Activated T-helper 17 cell treated with anti-CD3 and anti-CD28 coated beads, Interleukin-2, amount 50 U/mL, for 72 hours (primary cell): Measurements from ENCODE around the gene SNX24. TPM values are rescaled to one million over a fixed set of nuclear protein-coding genes. Genes with fewer than 3 reads are reported as not detected.

Source experiments
- ATAC-seq: fragments of 150-1000 bp; cut with Tn5 transposase; replicated peaks from 2 replicates; pipeline ENCODE4 v1.10.0; 2021; ENCODE audit warnings: mild to moderate bottlenecking, moderate library complexity
- H3K27ac Mint-ChIP-seq: one replicate; pipeline ENCODE4 v1.8.0; 2022; ENCODE audit warnings: mixed read lengths
- H3K27me3 Mint-ChIP-seq: one replicate; pipeline ENCODE4 v1.8.0; 2022; ENCODE audit warnings: mixed read lengths
- H3K36me3 Mint-ChIP-seq: one replicate; pipeline ENCODE4 v1.8.0; 2022; ENCODE audit warnings: low read depth, mild to moderate bottlenecking, mixed read lengths
- H3K4me1 Mint-ChIP-seq: one replicate; pipeline ENCODE4 v1.8.0; 2022; ENCODE audit warnings: mixed read lengths
- H3K4me3 Mint-ChIP-seq: one replicate; pipeline ENCODE4 v1.8.0; 2022; ENCODE audit warnings: mild to moderate bottlenecking, mixed read lengths
- H3K9me3 Mint-ChIP-seq: one replicate; pipeline ENCODE4 v1.8.0; 2022; ENCODE audit warnings: mixed read lengths
- total RNA-seq, 2 donors: library from RNA; stranded (reverse); gene quantifications; one replicate each; pipeline ENCODE4 v1.2.3, GENCODE V29; 2022

SNX24 gene
- total RNA-seq, 2 donors from 2014 or later = 9.5 to 11.3 TPM

- no peaks in the 10 kb centered on the region for H3K36me3 Mint-ChIP-seq
- H3K4me1 Mint-ChIP-seq = no peaks in the 10 kb centered on the region
- no peaks in the 10 kb centered on the region for H3K27me3 Mint-ChIP-seq
- no peak for ATAC-seq
- H3K9me3 Mint-ChIP-seq = no peaks in the 10 kb centered on the region
- no peak overlapping the region for H3K4me3 Mint-ChIP-seq
- H3K27ac Mint-ChIP-seq = no peak overlapping the region
These were observed 132.7 kb downstream of the SNX24 start for GRCh38 chr5:122978068-122978467.

GRCh38 chr5:122978644-122979297 lies 133.4 kb downstream of the SNX24 start:
- H3K27me3 Mint-ChIP-seq = no peaks in the 10 kb centered on the region
- H3K27ac Mint-ChIP-seq = no peak overlapping the region
- H3K9me3 Mint-ChIP-seq = no peaks in the 10 kb centered on the region
- no peaks in the 10 kb centered on the region for H3K36me3 Mint-ChIP-seq
- ATAC-seq = no peak
- H3K4me3 Mint-ChIP-seq = no peak overlapping the region
- no peaks in the 10 kb centered on the region for H3K4me1 Mint-ChIP-seq

DNA sequence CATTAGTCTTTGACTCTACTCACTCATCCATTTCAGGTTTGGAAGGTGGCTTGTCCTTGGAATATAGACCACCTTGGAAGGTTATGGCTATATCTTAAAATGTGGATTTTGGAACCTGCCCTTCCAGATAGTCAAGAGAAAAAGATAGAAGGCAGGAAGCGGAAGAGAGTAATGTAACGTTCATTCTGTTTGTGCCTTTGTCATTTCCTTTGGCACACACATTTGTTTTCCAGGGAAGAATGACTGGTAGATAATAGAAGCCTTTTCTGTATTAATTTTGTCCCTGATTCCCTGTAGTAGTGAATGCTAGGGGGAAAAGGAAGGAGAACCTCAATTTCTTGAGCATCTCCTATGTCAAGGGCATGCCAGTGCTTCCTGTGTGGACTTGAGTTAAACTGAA lies 136.4 kb downstream of the SNX24 start:
- Mint-ChIP-seq H3K36me3 (no peaks in the 10 kb centered on the region), H3K27ac (no peak overlapping the region), H3K9me3 (no peaks in the 10 kb centered on the region), H3K27me3 (no peaks in the 10 kb centered on the region), H3K4me3 (no peak overlapping the region), H3K4me1 (peaks cover 4% of the 10 kb centered on the region)
- no peak for ATAC-seq

DNA sequence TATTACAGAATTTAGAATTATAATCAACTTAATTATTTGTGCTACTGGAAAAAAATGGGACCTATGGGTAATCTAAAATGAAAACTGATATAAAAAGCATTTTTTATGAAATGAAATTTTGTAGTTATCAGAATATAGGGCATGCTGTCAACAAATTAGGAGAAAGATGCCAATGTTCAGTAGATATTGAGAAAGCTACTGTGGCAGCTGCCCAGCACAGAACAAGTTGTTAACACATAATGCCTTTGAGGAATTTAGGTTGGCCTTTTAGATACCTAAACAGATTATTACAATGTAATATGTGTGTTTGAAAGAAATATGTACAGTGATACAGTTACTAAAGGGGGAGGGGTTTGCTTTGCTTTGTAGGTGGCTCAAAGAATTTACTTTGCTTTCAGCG lies 137.0 kb downstream of the SNX24 start:
- Mint-ChIP-seq H3K9me3 (no peaks in the 10 kb centered on the region), H3K27ac (no peak overlapping the region), H3K4me3 (no peak overlapping the region), H3K4me1 (peaks cover 4% of the 10 kb centered on the region), H3K36me3 (no peaks in the 10 kb centered on the region), H3K27me3 (no peaks in the 10 kb centered on the region)
- no peak for ATAC-seq

- ATAC-seq = no peak
- Mint-ChIP-seq H3K27me3 (no peaks in the 10 kb centered on the region), H3K4me1 (peaks cover 4% of the 10 kb centered on the region), H3K36me3 (no peaks in the 10 kb centered on the region), H3K27ac (no peak overlapping the region), H3K9me3 (no peaks in the 10 kb centered on the region), H3K4me3 (no peak overlapping the region)
These were observed 139.0 kb downstream of the SNX24 start for GRCh38 chr5:122984425-122984824.

- no peak for ATAC-seq
- no peaks in the 10 kb centered on the region for H3K36me3 Mint-ChIP-seq
- H3K9me3 Mint-ChIP-seq = no peaks in the 10 kb centered on the region
- peaks cover 4% of the 10 kb centered on the region for H3K4me1 Mint-ChIP-seq
- H3K27ac Mint-ChIP-seq = no peak overlapping the region
- no peak overlapping the region for H3K4me3 Mint-ChIP-seq
- no peaks in the 10 kb centered on the region for H3K27me3 Mint-ChIP-seq
These were observed 139.7 kb downstream of the SNX24 start for GRCh38 chr5:122985006-122985700.

GRCh38 chr5:122985954-122986721 lies 140.7 kb downstream of the SNX24 start:
- H3K36me3 Mint-ChIP-seq = no peaks in the 10 kb centered on the region
- ATAC-seq = peak; percentile 58
- peaks cover 4% of the 10 kb centered on the region for H3K4me1 Mint-ChIP-seq
- no peak overlapping the region for H3K27ac Mint-ChIP-seq
- no peaks in the 10 kb centered on the region for H3K27me3 Mint-ChIP-seq
- no peaks in the 10 kb centered on the region for H3K9me3 Mint-ChIP-seq
- no peak overlapping the region for H3K4me3 Mint-ChIP-seq

DNA sequence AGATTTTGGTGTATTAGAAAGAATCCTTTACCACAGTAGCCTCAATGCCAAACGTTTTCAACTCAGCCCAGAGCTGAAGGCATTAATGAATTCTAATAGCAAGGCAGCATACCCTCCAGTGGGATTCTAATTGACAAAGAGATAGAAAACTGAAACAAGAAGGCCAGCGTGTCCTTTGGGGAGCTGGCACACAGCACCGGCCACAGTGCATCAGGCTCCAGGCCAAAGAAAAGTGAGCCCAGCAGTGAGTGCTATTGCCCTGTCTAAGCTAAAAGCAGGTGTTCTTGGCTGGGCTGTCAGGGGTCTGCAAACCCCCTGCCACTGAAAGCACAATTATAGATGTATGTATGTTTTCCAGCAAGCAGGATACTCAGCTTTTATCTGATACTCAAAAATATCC lies 150.7 kb downstream of the SNX24 start:
- Mint-ChIP-seq H3K27me3 (no peaks in the 10 kb centered on the region), H3K4me3 (no peak overlapping the region), H3K36me3 (no peaks in the 10 kb centered on the region), H3K27ac (no peak overlapping the region), H3K9me3 (no peaks in the 10 kb centered on the region), H3K4me1 (no peaks in the 10 kb centered on the region)
- no peak for ATAC-seq

- no peaks in the 10 kb centered on the region for H3K27me3 Mint-ChIP-seq
- ATAC-seq = no peak
- no peaks in the 10 kb centered on the region for H3K4me1 Mint-ChIP-seq
These were observed 151.9 kb downstream of the SNX24 start for GRCh38 chr5:122997294-122997693.

DNA sequence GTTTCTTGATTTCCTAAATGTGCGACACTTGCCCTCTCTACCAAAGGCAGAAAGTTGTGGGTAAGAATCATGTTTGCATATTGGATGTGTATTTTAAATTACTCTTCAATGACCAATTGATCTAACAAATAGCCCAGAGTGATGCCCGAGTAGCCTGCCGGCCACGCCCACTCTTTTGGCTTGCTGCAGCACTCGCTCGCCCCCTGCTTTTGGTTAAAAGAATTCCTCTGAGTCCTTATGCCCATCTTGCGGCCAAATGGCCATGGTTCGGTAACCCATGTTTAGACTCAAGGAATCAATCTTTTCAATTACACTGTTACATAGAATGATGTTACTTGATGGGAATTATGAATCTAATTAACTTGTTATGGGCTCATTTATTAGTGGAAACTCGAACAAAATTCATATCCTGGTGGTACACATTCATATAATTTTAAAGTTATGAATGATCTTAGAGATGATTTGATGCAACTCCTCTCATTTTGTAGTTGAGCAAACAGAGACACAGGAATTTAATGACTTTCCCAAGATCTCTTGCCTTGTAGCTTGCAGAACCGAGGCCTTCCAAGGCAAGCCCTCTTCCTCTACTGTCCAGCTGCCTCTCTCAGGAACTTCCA lies 154.6 kb downstream of the SNX24 start:
- Mint-ChIP-seq H3K9me3 (no peaks in the 10 kb centered on the region), H3K36me3 (no peaks in the 10 kb centered on the region)
- peak; percentile 38 for ATAC-seq

More at GRCh38 chr5:122997294-122997693, 151.9 kb downstream of the SNX24 start:
- Mint-ChIP-seq H3K9me3 (no peaks in the 10 kb centered on the region), H3K4me3 (no peak overlapping the region), H3K27ac (no peak overlapping the region), H3K36me3 (no peaks in the 10 kb centered on the region)

DNA sequence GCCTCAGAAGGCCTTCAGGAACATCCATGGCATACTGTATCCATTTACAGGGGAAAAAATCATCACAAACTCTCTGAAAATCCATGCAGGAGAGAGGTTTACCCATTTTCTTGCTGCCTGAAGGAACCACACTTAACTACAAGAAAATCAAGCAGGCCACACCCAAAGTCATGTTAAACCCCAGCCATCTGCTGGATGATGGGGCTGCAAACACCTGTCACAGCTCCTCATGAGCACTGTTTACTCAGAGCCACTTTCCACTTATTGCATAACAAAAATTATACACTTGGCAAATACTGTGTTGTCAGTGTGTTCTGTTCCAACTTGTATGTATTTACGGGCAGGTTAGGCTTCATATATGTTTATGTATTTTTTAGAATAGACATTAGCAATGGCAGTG lies 155.3 kb downstream of the SNX24 start:
- Mint-ChIP-seq H3K27ac (no peak overlapping the region), H3K27me3 (no peaks in the 10 kb centered on the region), H3K4me1 (no peaks in the 10 kb centered on the region), H3K9me3 (no peaks in the 10 kb centered on the region), H3K36me3 (no peaks in the 10 kb centered on the region), H3K4me3 (no peak overlapping the region)
- no peak for ATAC-seq

More for the DNA sequence above, 154.6 kb downstream of the SNX24 start:
- no peak overlapping the region for H3K4me3 Mint-ChIP-seq
- H3K4me1 Mint-ChIP-seq = no peaks in the 10 kb centered on the region
- no peaks in the 10 kb centered on the region for H3K27me3 Mint-ChIP-seq
- H3K27ac Mint-ChIP-seq = no peak overlapping the region

DNA sequence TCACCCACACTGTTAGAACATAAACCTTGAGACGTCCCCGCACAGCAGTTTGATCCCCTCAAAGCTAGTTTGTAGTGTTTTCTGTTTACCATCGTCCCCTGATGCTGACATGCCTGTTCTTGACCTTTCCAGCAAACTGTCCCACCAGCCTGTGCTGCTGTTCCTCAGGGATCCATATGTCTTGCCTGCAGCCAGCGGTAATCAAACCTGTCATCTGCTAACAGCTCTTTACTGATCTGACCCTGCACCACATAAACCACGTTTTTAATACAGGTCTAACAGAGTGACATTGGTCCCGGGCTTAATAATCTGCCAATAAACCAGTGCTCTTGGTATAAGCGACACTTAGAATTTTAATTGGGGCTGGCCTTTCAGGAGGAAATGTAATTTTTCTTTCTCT lies 156.4 kb downstream of the SNX24 start:
- H3K27ac Mint-ChIP-seq = no peak overlapping the region
- no peaks in the 10 kb centered on the region for H3K9me3 Mint-ChIP-seq
- H3K27me3 Mint-ChIP-seq = no peaks in the 10 kb centered on the region
- H3K4me1 Mint-ChIP-seq = no peaks in the 10 kb centered on the region
- ATAC-seq = no peak
- H3K36me3 Mint-ChIP-seq = no peaks in the 10 kb centered on the region
- no peak overlapping the region for H3K4me3 Mint-ChIP-seq

GRCh38 chr5:123007182-123007581 lies 161.8 kb downstream of the SNX24 start:
- no peaks in the 10 kb centered on the region for H3K4me1 Mint-ChIP-seq
- H3K27me3 Mint-ChIP-seq = no peaks in the 10 kb centered on the region
- H3K27ac Mint-ChIP-seq = no peak overlapping the region
- no peak overlapping the region for H3K4me3 Mint-ChIP-seq
- H3K36me3 Mint-ChIP-seq = no peaks in the 10 kb centered on the region
- no peak for ATAC-seq
- H3K9me3 Mint-ChIP-seq = no peaks in the 10 kb centered on the region

DNA sequence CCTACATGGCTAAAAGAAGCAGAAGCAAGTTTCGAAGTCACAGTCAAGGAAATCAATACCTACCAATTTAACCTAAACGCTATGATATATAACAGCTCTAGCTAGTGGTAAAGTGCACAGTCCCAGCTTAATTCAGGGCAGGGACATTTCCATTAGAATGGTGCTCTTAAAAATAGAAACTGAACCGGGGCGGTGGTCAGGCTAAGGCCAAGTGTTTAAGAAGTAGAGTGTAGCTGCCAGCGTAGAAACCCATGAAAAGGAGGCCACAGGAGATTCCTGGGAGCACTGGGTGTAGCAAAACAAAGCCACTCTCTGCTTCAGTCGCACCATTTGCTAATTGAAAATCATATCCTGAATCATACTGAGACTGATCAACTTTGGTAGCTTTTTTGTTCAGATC lies 162.3 kb downstream of the SNX24 start:
- Mint-ChIP-seq H3K9me3 (no peaks in the 10 kb centered on the region), H3K4me3 (no peak overlapping the region), H3K36me3 (no peaks in the 10 kb centered on the region), H3K27me3 (no peaks in the 10 kb centered on the region), H3K4me1 (no peaks in the 10 kb centered on the region), H3K27ac (no peak overlapping the region)
- no peak for ATAC-seq
